Natural killer cell treated with Interleukin-12 subunit alpha and Interleukin-12 subunit beta and Interleukin-15 and Interleukin-18, amount 100 ng/mL, for 72 hours (primary cell): ENCODE measurements around the gene CASS4. TPM values are rescaled to one million over a fixed set of nuclear protein-coding genes. Genes with fewer than 3 reads are reported as not detected.

Experiments used
- ATAC-seq, 2 donors: fragments of 150-1000 bp; cut with Tn5 transposase in 1 of 2; sonication (Bioruptor Pico), chemical (Tn5 transposase) in 1 of 2; 2 replicates each; pipeline ENCODE4 v1.10.0; 2021
- DNase-seq: peaks from one replicate; pipeline ENCODE4 v3.0.0; 2022; ENCODE audit warnings: low spot score
- H3K27ac Mint-ChIP-seq, 2 donors: 1 replicate in 1 of 2; 2 replicates in 1 of 2; pipeline ENCODE4 v1.8.0; 2022; ENCODE audit warnings: mixed read lengths in 2 of 2, mild to moderate bottlenecking in 1 of 2, moderate library complexity in 1 of 2
- H3K27me3 Mint-ChIP-seq, 2 donors: 1 replicate in 1 of 2; 2 replicates in 1 of 2; pipeline ENCODE4 v1.8.0; 2022; ENCODE audit warnings: mixed read lengths in 2 of 2
- H3K36me3 Mint-ChIP-seq: one replicate; pipeline ENCODE4 v1.8.0; 2022; ENCODE audit warnings: mixed read lengths
- H3K4me1 Mint-ChIP-seq, 2 donors: 1 replicate in 1 of 2; 2 replicates in 1 of 2; pipeline ENCODE4 v1.8.0; 2022; ENCODE audit warnings: low read depth in 2 of 2, mixed read lengths in 2 of 2, mild to moderate bottlenecking in 1 of 2
- H3K4me3 Mint-ChIP-seq: one replicate; pipeline ENCODE4 v1.8.0; 2022; ENCODE audit warnings: mixed read lengths
- H3K9me3 Mint-ChIP-seq: 2 replicates; pipeline ENCODE4 v1.8.0; 2022; ENCODE audit warnings: mixed read lengths
- total RNA-seq, 2 donors: library from RNA; stranded (reverse); gene quantifications; one replicate each; pipeline ENCODE4 v1.2.3, GENCODE V29; 2022

The CASS4 gene
- total RNA-seq, 2 donors from 2014 or later, result 1.3 to 4.1 TPM

DNA sequence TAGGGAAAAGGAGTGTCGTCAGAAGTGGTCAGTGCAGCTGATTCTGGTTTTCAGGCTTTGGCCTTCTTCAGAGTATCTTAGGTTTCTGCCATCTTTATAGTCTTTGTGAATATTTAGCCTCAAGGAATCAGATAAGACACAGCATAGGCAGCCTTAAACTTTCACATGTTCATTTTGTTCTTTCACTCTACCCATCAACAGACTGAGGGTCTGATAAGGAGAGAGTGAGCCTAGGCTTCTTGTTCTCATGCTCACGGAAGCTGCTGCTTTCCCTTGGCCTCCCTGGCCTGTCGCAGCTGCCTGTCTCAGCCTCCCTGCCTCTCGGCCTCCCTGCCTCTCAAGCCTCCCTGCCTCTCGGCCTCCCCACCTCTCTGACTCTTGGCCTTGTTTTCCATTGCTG is 76.5 kb downstream of the CASS4 start:
- ATAC-seq, result no peak

DNA sequence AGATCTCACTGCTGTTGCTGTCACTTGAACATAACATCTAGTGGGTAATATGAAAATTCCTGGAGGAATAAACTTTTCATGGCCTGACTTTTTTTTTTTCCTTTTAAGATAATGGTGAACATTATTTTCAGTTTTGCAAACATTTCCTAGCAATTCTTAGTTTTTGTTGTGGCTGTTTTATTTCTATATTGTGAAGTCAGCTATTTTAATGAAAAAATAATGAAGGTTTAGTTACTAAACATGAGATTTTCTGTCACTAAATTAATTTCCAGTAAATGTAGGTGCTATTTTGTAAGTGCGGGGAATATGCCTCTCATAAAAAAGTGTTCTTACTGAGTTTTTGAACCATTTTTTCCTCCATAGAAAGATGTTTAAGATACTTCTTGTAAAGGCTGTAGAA is 89.1 kb downstream of the CASS4 start:
- Mint-ChIP-seq H3K9me3 (no peaks in the 10 kb centered on the region), H3K36me3 (peaks cover 7% of the 10 kb centered on the region), H3K4me3 (no peak overlapping the region), H3K27me3 (no peaks in the 10 kb centered on the region), H3K4me1 (peaks cover 0 to 7% of the 10 kb centered on the region in 2 donors), H3K27ac (no peak overlapping the region)
- ATAC-seq (no peak), DNase-seq (no peak)

More for the DNA sequence above, 76.5 kb downstream of the CASS4 start:
- no peaks in the 10 kb centered on the region for H3K9me3 Mint-ChIP-seq
- peaks cover 20% of the 10 kb centered on the region for H3K36me3 Mint-ChIP-seq
- H3K4me1 Mint-ChIP-seq, result peaks cover 7 to 24% of the 10 kb centered on the region in 2 donors
- H3K4me3 Mint-ChIP-seq, result no peak overlapping the region
- H3K27ac Mint-ChIP-seq, result no peak overlapping the region
- H3K27me3 Mint-ChIP-seq, result no peaks in the 10 kb centered on the region
- DNase-seq, result no peak

DNA sequence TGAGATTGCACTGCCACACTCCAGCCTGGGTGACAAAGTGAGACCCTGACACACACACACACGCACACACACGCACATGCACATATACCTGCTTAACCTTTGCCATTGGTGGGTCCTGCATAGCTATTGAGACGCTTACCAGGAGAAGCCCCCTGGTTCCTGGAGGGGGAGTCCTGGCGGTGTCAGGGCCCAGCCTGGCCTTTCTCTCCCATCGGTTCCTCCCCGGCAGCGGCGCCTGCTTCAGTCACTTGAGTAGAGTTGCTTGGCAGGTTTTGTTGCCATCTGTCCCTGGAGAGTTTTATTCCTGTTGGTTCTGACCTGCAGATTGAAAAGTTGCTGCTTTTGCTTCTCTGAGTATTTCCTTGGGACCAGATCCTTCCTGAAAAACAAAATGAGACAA is 91.9 kb downstream of the CASS4 start:
- Mint-ChIP-seq H3K4me1 (peaks cover 0 to 6% of the 10 kb centered on the region in 2 donors), H3K36me3 (no peaks in the 10 kb centered on the region), H3K9me3 (no peaks in the 10 kb centered on the region), H3K27me3 (no peaks in the 10 kb centered on the region), H3K27ac (no peak overlapping the region), H3K4me3 (no peak overlapping the region)
- ATAC-seq (no peak), DNase-seq (no peak)

DNA sequence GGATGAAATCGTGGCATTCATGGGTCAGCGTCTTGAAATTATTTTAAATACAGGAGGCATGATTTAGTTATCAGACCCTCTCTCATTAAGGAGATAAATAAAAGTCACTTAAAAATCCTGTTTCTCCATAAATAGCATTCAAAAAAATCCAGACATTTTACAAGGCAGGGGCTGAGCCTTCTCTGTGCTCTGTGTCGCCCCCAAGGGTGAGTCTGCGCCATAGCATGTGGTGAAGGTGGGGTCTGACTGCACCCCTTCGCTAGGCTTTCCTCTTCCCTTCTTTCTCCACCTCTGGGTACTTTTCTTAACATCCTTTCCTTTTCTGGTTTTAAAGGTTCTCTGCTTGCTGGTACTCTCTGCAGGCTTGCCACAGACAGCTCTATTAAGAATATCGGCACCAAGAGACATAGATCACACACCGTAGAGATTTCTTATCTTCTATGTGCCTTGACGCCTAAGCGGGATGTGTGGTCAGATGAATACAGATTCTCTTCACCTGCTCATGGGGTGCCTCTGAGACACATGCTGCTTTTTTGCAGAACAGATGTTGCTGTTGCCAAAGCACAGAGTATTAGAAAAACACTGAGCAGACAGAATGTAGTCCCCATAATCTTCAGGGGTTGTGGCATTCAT is 92.4 kb downstream of the CASS4 start:
- Mint-ChIP-seq H3K4me3 (no peak overlapping the region), H3K4me1 (peaks cover 0 to 6% of the 10 kb centered on the region in 2 donors), H3K36me3 (no peaks in the 10 kb centered on the region), H3K27me3 (no peaks in the 10 kb centered on the region), H3K27ac (no peak overlapping the region), H3K9me3 (no peaks in the 10 kb centered on the region)
- DNase-seq (no peak), ATAC-seq (no peak)

DNA sequence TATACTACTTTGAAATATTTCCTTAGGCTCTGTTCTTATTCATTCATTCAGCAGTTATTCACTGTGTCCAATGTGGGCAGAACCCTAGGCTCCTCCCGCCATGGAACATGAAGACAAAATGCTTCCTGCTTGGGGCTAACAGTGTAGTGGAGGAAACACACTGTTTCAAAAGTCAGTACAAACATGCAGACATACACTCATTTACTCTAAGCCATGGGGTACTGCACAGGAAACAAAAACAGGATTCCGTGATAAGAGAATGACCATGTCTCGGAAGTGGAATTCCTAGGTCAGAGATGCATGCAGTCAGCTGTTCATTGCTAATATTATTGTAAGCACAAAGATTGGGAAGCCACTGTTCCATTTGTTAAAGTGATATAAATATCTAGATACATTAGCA is 94.0 kb downstream of the CASS4 start:
- Mint-ChIP-seq H3K36me3 (no peaks in the 10 kb centered on the region), H3K9me3 (no peaks in the 10 kb centered on the region), H3K4me1 (peaks cover 0 to 6% of the 10 kb centered on the region in 2 donors), H3K27me3 (no peaks in the 10 kb centered on the region), H3K4me3 (no peak overlapping the region), H3K27ac (no peak overlapping the region)
- DNase-seq (no peak), ATAC-seq (no peak)

Other genes with a start within 250 kb of the CASS4 start
- gene MC3R, start 163.5 kb upstream of the CASS4 start, total RNA-seq, result not detected
- gene FAM210B, start 53.3 kb upstream of the CASS4 start, total RNA-seq, result 1 to 10 TPM; 1.8 to 3.0 TPM
- gene AURKA, start 20.0 kb upstream of the CASS4 start, total RNA-seq, result 10 to 100 TPM; 45.1 to 80.8 TPM
- gene CSTF1, start 19.6 kb upstream of the CASS4 start, total RNA-seq, result 10 to 100 TPM; 39.6 to 40.1 TPM
- 10 to 100 TPM; 78.5 to 92.2 TPM for gene RTF2, start 56.4 kb downstream of the CASS4 start, total RNA-seq
- gene FAM209A, start 112.5 kb downstream of the CASS4 start, total RNA-seq, result 1 to 10 TPM; 4.7 to 5.8 TPM
- gene FAM209B, start 121.0 kb downstream of the CASS4 start, total RNA-seq, result 1 to 10 TPM; 1.5 to 1.7 TPM
- not detected for gene TFAP2C, start 217.0 kb downstream of the CASS4 start, total RNA-seq